Measurements from ENCODE around the gene PPP5C.

- TF ChIP-seq CTCF (IDR thresholded peaks at IDR 0.05 in 4 of 5, conservative IDR thresholded peaks at IDR 0.05 in 1 of 5) (no peak), POLR2A (IDR thresholded peaks at IDR 0.05) (no peak)
Measured at GRCh38 chr19:46393456-46394401, 46.8 kb downstream of the PPP5C start.

All from gastrocnemius medialis (tissue), 4 donors.